ENCODE data around the gene ERVFRD-1. TPM values are rescaled to one million over a fixed set of nuclear protein-coding genes. Genes with fewer than 3 reads are reported as not detected.

ERVFRD-1 gene
- total RNA-seq, 1 experiment from 2014 or later: not detected

DNA sequence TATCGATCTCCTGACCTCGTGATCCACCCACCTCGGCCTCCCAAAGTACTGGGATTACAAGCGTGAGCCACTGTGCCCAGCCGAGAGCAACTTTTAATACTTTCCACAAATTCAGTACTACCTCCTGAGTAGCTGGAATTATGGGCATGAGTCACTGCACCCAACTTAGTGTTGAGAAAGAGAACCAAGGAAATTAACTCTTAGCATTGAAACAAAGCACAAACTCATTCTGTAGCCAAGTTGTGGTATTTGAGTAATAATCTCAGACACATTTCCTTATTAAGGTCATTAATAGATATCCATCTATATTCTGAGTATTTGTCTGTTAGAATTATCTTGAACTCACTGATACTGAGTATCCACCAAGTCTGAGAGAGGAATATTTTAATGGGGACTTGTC lies 53.1 kb downstream of the ERVFRD-1 start:
- TF ChIP-seq EZH2 (IDR thresholded peaks at IDR 0.05; ENCODE audit: low read length, unreplicated experiment): no peak
- TF ChIP-seq, protein P1, sequence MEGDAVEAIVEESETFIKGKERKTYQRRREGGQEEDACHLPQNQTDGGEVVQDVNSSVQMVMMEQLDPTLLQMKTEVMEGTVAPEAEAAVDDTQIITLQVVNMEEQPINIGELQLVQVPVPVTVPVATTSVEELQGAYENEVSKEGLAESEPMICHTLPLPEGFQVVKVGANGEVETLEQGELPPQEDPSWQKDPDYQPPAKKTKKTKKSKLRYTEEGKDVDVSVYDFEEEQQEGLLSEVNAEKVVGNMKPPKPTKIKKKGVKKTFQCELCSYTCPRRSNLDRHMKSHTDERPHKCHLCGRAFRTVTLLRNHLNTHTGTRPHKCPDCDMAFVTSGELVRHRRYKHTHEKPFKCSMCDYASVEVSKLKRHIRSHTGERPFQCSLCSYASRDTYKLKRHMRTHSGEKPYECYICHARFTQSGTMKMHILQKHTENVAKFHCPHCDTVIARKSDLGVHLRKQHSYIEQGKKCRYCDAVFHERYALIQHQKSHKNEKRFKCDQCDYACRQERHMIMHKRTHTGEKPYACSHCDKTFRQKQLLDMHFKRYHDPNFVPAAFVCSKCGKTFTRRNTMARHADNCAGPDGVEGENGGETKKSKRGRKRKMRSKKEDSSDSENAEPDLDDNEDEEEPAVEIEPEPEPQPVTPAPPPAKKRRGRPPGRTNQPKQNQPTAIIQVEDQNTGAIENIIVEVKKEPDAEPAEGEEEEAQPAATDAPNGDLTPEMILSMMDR (conservative IDR thresholded peaks at IDR 0.05; ENCODE audit: low read depth, low read length): no peak
- TF ChIP-seq EZH2phosphoT487 (IDR thresholded peaks at IDR 0.05; ENCODE audit: borderline replicate concordance, low read length): no peak
- Histone ChIP-seq H2AFZ (ENCODE audit: low read length) (no peak overlapping the region), H3K27ac (ENCODE audit: low read length) (no peak overlapping the region), H3K9me3 (ENCODE audit: low read length) (no peaks in the 10 kb centered on the region), H3K9me2 (replicated peaks; ENCODE audit: low read length) (no peaks in the 10 kb centered on the region), H3F3A (ENCODE audit: low read length, unreplicated experiment) (no peaks in the 10 kb centered on the region), H3K4me2 (ENCODE audit: low read length) (no peak overlapping the region), H3K9ac (ENCODE audit: low read length) (no peak overlapping the region), H3K4me1 (ENCODE audit: insufficient read depth, low read length) (no peaks in the 10 kb centered on the region), H3K36me3 (ENCODE audit: low read depth, low read length) (no peaks in the 10 kb centered on the region), H3K79me2 (ENCODE audit: low read length) (no peaks in the 10 kb centered on the region), H3K27me3 (ENCODE audit: low read length) (no peaks in the 10 kb centered on the region), H4K20me1 (ENCODE audit: low read length) (no peaks in the 10 kb centered on the region), H3K4me3 (ENCODE audit: low read length) (no peak overlapping the region)
- no peak for ATAC-seq
- CTCF ChIA-PET: no interaction called here
- POLR2A ChIA-PET (ENCODE audit: unreplicated experiment): no interaction called here
- no peak for DNase-seq
- intact Hi-C loops (cut with micrococcal nuclease): no loop called here
- BruUV-seq (replicated peaks): no TSS peak

DNA sequence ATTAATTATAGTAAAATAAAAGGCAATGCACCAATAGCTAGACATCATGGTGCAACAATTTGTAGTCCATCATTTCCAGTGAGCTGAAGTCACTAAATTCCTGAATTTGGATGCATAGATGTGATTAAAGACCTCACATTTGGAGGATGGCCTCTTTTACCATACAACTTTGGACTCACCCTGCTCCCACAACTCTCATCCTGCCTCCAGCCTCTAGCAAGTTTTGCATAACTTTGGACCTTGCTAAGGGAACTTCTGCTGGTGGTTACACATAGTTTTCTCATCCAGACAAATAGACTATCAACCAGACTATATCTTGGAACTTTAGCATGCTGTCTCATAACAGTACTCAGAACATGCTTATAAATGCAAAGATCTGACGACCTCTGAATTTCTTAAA lies 54.7 kb downstream of the ERVFRD-1 start:
- H2AFZ ChIP-seq (ENCODE audit: low read length): no peak overlapping the region
- ChIA-PET POLR2A (ENCODE audit: unreplicated experiment) (interaction anchor here (0.6 kb wide), 1 partner anchor 17 kb away, joined by 3 read pairs; no protein-coding TSS in a partner anchor), CTCF (no interaction called here)
- no peak for TF ChIP-seq EZH2phosphoT487 (IDR thresholded peaks at IDR 0.05; ENCODE audit: borderline replicate concordance, low read length)
- no peak for TF ChIP-seq EZH2 (IDR thresholded peaks at IDR 0.05; ENCODE audit: low read length, unreplicated experiment)
- TF ChIP-seq, protein P1 (conservative IDR thresholded peaks at IDR 0.05; ENCODE audit: low read depth, low read length): no peak
- no peaks in the 10 kb centered on the region for H3K27me3 ChIP-seq (ENCODE audit: low read length)
- H3K4me2 ChIP-seq (ENCODE audit: low read length): no peak overlapping the region
- H3K27ac ChIP-seq (ENCODE audit: low read length): no peak overlapping the region
- no peaks in the 10 kb centered on the region for H3K9me2 ChIP-seq (replicated peaks; ENCODE audit: low read length)
- no peaks in the 10 kb centered on the region for H4K20me1 ChIP-seq (ENCODE audit: low read length)
- no peaks in the 10 kb centered on the region for H3K36me3 ChIP-seq (ENCODE audit: low read depth, low read length)
- no peak overlapping the region for H3K9ac ChIP-seq (ENCODE audit: low read length)
- H3K9me3 ChIP-seq (ENCODE audit: low read length): no peaks in the 10 kb centered on the region
- H3K4me3 ChIP-seq (ENCODE audit: low read length): no peak overlapping the region
- BruUV-seq (replicated peaks): no TSS peak
- intact Hi-C loops (cut with micrococcal nuclease): no loop called here
- ATAC-seq: no peak
- no peaks in the 10 kb centered on the region for H3K4me1 ChIP-seq (ENCODE audit: insufficient read depth, low read length)
- H3F3A ChIP-seq (ENCODE audit: low read length, unreplicated experiment): no peaks in the 10 kb centered on the region
- H3K79me2 ChIP-seq (ENCODE audit: low read length): no peaks in the 10 kb centered on the region
- DNase-seq: no peak

DNA sequence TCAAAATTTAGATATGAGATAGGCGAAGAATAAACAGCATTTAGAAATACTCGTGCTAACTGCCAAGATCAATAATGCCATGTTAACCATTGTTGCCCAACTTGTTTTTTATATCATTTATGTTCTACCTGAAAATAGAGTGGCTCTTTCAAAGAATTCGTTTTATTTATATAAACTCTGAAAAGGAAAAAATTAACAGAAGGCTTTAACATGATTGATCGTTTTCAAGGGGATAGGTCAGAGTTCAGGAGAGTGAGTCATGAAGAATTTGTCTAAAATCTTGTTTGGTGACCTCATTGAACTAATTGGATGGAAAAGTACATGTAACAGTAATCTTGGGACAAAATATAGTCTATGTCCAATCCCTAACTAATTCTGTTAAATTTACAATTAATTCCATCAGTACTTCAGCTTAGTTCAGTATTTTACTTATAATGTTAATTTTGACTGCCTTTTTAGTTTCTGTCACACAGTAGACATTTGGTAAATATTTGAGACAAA lies 56.3 kb downstream of the ERVFRD-1 start:
- Histone ChIP-seq H2AFZ (ENCODE audit: low read length) (no peak overlapping the region), H4K20me1 (ENCODE audit: low read length) (no peaks in the 10 kb centered on the region), H3K27ac (ENCODE audit: low read length) (no peak overlapping the region), H3K4me1 (ENCODE audit: insufficient read depth, low read length) (no peaks in the 10 kb centered on the region), H3K4me2 (ENCODE audit: low read length) (no peak overlapping the region), H3K9ac (ENCODE audit: low read length) (no peak overlapping the region), H3K4me3 (ENCODE audit: low read length) (no peak overlapping the region), H3K9me3 (ENCODE audit: low read length) (no peaks in the 10 kb centered on the region), H3K27me3 (ENCODE audit: low read length) (no peaks in the 10 kb centered on the region), H3K36me3 (ENCODE audit: low read depth, low read length) (no peaks in the 10 kb centered on the region), H3K79me2 (ENCODE audit: low read length) (no peaks in the 10 kb centered on the region), H3F3A (ENCODE audit: low read length, unreplicated experiment) (no peaks in the 10 kb centered on the region), H3K9me2 (replicated peaks; ENCODE audit: low read length) (no peaks in the 10 kb centered on the region)
- BruUV-seq (replicated peaks): no TSS peak
- DNase-seq (no peak), ATAC-seq (no peak)
- intact Hi-C loops (cut with micrococcal nuclease): no loop called here
- TF ChIP-seq EZH2 (IDR thresholded peaks at IDR 0.05; ENCODE audit: low read length, unreplicated experiment): no peak
- TF ChIP-seq, protein P1 (conservative IDR thresholded peaks at IDR 0.05; ENCODE audit: low read depth, low read length): no peak
- TF ChIP-seq EZH2phosphoT487 (IDR thresholded peaks at IDR 0.05; ENCODE audit: borderline replicate concordance, low read length): no peak
- POLR2A ChIA-PET (ENCODE audit: unreplicated experiment): no interaction called here
- CTCF ChIA-PET: no interaction called here
